GM19328 (cell line): Measurements from ENCODE around the gene TP53I3.
"Not testable (repeated sequence)": the region's sequence is repeated elsewhere in the genome, so short reads cannot be mapped to it uniquely, and the experiment has no call there.

Experiments used
- ATAC-seq: cut with Tn5 transposase; IDR thresholded peaks from one replicate; pipeline ENCODE4 v1.9.1; 2021; ENCODE audit warnings: mild to moderate bottlenecking, moderate library complexity; ENCODE audit not compliant: unreplicated experiment

Gene TP53I3

GRCh38 chr2:24055750-24056149 is 28.9 kb downstream of the TP53I3 start:
- ATAC-seq = no peak

GRCh38 chr2:24054366-24055010 is 30.1 kb downstream of the TP53I3 start:
- no peak for ATAC-seq

GRCh38 chr2:24052951-24053350 is 31.7 kb downstream of the TP53I3 start:
- no peak for ATAC-seq

GRCh38 chr2:24051833-24052232 is 32.8 kb downstream of the TP53I3 start:
- ATAC-seq = no peak

GRCh38 chr2:24050041-24050979 is 34.3 kb downstream of the TP53I3 start:
- no peak for ATAC-seq

GRCh38 chr2:24049485-24050021 is 35.1 kb downstream of the TP53I3 start, which contains the start of gene FKBP1B:
FKBP1B (plus strand) TSS chr2:24049741; CDS start chr2:24049850, 109 bp downstream.
- ATAC-seq = no peak

GRCh38 chr2:24048769-24049484 is 35.7 kb downstream of the TP53I3 start:
- ATAC-seq = no peak

GRCh38 chr2:24047703-24048033 is 37.0 kb downstream of the TP53I3 start:
- ATAC-seq = peak; percentile 3

GRCh38 chr2:24046930-24047702 is 37.5 kb downstream of the TP53I3 start, which contains the start of gene WDCP:
WDCP (minus strand) TSS chr2:24047391; CDS start chr2:24039494, 7,897 bp downstream.
- ATAC-seq = peak; percentile 100

- ATAC-seq = no peak
Observed at GRCh38 chr2:24046599-24046929, 38.1 kb downstream of the TP53I3 start.

GRCh38 chr2:24045511-24046508 is 38.8 kb downstream of the TP53I3 start:
- ATAC-seq = no peak

GRCh38 chr2:24043133-24043532 is 41.5 kb downstream of the TP53I3 start:
- ATAC-seq = not testable (repeated sequence)

GRCh38 chr2:24040511-24040910 is 44.1 kb downstream of the TP53I3 start:
- ATAC-seq = no peak

GRCh38 chr2:24038786-24039499 is 45.7 kb downstream of the TP53I3 start:
- ATAC-seq = no peak
